ENCODE data around the gene NCAM1.
"Not testable (repeated sequence)": the region's sequence is repeated elsewhere in the genome, so short reads cannot be mapped to it uniquely, and the experiment has no call there.

Gene NCAM1

GRCh38 chr11:113046866-113047265 lies 85.6 kb downstream of the NCAM1 start:
- no peak overlapping the region for H3K4me2 ChIP-seq (ENCODE audit: low read depth, low read length, poor library complexity, severe bottlenecking)
- H3K9me3 ChIP-seq (ENCODE audit: insufficient read depth, low read length) = no peaks in the 10 kb centered on the region
- H3K79me2 ChIP-seq (ENCODE audit: insufficient read depth, low read length) = no peaks in the 10 kb centered on the region
- no peaks in the 10 kb centered on the region for H3K27me3 ChIP-seq (ENCODE audit: low read length)
- no peak overlapping the region for H2AFZ ChIP-seq (ENCODE audit: low read depth, low read length, severe bottlenecking)
- no peaks in the 10 kb centered on the region for H3K36me3 ChIP-seq (ENCODE audit: low read length)
- H3K4me3 ChIP-seq (ENCODE audit: insufficient read depth, low read length, poor library complexity, severe bottlenecking) = no peak overlapping the region
- TF ChIP-seq EZH2phosphoT487 (conservative IDR thresholded peaks at IDR 0.05; ENCODE audit: low read length) = no peak
- TF ChIP-seq CTCF (IDR thresholded peaks at IDR 0.05; ENCODE audit: insufficient read depth, low read length, poor library complexity, severe bottlenecking) = no peak
- H4K20me1 ChIP-seq (ENCODE audit: low read depth, low read length) = no peaks in the 10 kb centered on the region
- no peaks in the 10 kb centered on the region for H3K9me2 ChIP-seq (replicated peaks; ENCODE audit: insufficient read depth, low read length)
- H3K9ac ChIP-seq (ENCODE audit: low read length) = no peak overlapping the region
- no peaks in the 10 kb centered on the region for H3F3A ChIP-seq (ENCODE audit: insufficient read depth)
- H3K27ac ChIP-seq (ENCODE audit: low read depth, low read length) = no peak overlapping the region

- Histone ChIP-seq H3K9ac (ENCODE audit: low read length) (no peak overlapping the region), H3K4me3 (ENCODE audit: insufficient read depth, low read length, poor library complexity, severe bottlenecking) (no peak overlapping the region), H3F3A (ENCODE audit: insufficient read depth) (no peaks in the 10 kb centered on the region), H3K36me3 (ENCODE audit: low read length) (no peaks in the 10 kb centered on the region), H3K9me2 (replicated peaks; ENCODE audit: insufficient read depth, low read length) (no peaks in the 10 kb centered on the region), H3K27ac (ENCODE audit: low read depth, low read length) (no peak overlapping the region), H3K9me3 (ENCODE audit: insufficient read depth, low read length) (no peaks in the 10 kb centered on the region), H4K20me1 (ENCODE audit: low read depth, low read length) (no peaks in the 10 kb centered on the region), H2AFZ (ENCODE audit: low read depth, low read length, severe bottlenecking) (no peak overlapping the region), H3K79me2 (ENCODE audit: insufficient read depth, low read length) (no peaks in the 10 kb centered on the region), H3K4me2 (ENCODE audit: low read depth, low read length, poor library complexity, severe bottlenecking) (no peak overlapping the region), H3K27me3 (ENCODE audit: low read length) (no peaks in the 10 kb centered on the region)
- TF ChIP-seq CTCF (IDR thresholded peaks at IDR 0.05; ENCODE audit: insufficient read depth, low read length, poor library complexity, severe bottlenecking) (no peak), EZH2phosphoT487 (conservative IDR thresholded peaks at IDR 0.05; ENCODE audit: low read length) (no peak)
Observed at GRCh38 chr11:113048820-113049768, 87.9 kb downstream of the NCAM1 start.

GRCh38 chr11:113053042-113053441 lies 91.8 kb downstream of the NCAM1 start:
- not testable (repeated sequence) for H2AFZ ChIP-seq (ENCODE audit: low read depth, low read length, severe bottlenecking); H3K9me2 ChIP-seq (replicated peaks; ENCODE audit: insufficient read depth, low read length); H3K4me3 ChIP-seq (ENCODE audit: insufficient read depth, low read length, poor library complexity, severe bottlenecking); H3K79me2 ChIP-seq (ENCODE audit: insufficient read depth, low read length); H3K36me3 ChIP-seq (ENCODE audit: low read length); H3K4me2 ChIP-seq (ENCODE audit: low read depth, low read length, poor library complexity, severe bottlenecking); H3K9me3 ChIP-seq (ENCODE audit: insufficient read depth, low read length); H3K27ac ChIP-seq (ENCODE audit: low read depth, low read length); H3F3A ChIP-seq (ENCODE audit: insufficient read depth); H3K9ac ChIP-seq (ENCODE audit: low read length); H4K20me1 ChIP-seq (ENCODE audit: low read depth, low read length); H3K27me3 ChIP-seq (ENCODE audit: low read length)

GRCh38 chr11:113057038-113057437 lies 95.8 kb downstream of the NCAM1 start:
- no peak overlapping the region for H3K9ac ChIP-seq (ENCODE audit: low read length)
- H3K27me3 ChIP-seq (ENCODE audit: low read length) = no peaks in the 10 kb centered on the region
- H3K4me3 ChIP-seq (ENCODE audit: insufficient read depth, low read length, poor library complexity, severe bottlenecking) = no peak overlapping the region
- no peaks in the 10 kb centered on the region for H3K9me2 ChIP-seq (replicated peaks; ENCODE audit: insufficient read depth, low read length)
- H3F3A ChIP-seq (ENCODE audit: insufficient read depth) = no peaks in the 10 kb centered on the region
- no peaks in the 10 kb centered on the region for H3K9me3 ChIP-seq (ENCODE audit: insufficient read depth, low read length)
- no peaks in the 10 kb centered on the region for H3K36me3 ChIP-seq (ENCODE audit: low read length)
- no peak overlapping the region for H3K27ac ChIP-seq (ENCODE audit: low read depth, low read length)
- H4K20me1 ChIP-seq (ENCODE audit: low read depth, low read length) = no peaks in the 10 kb centered on the region
- no peak overlapping the region for H2AFZ ChIP-seq (ENCODE audit: low read depth, low read length, severe bottlenecking)
- no peaks in the 10 kb centered on the region for H3K79me2 ChIP-seq (ENCODE audit: insufficient read depth, low read length)
- no peak for TF ChIP-seq EZH2phosphoT487 (conservative IDR thresholded peaks at IDR 0.05; ENCODE audit: low read length)
- no peak for TF ChIP-seq CTCF (IDR thresholded peaks at IDR 0.05; ENCODE audit: insufficient read depth, low read length, poor library complexity, severe bottlenecking)
- H3K4me2 ChIP-seq (ENCODE audit: low read depth, low read length, poor library complexity, severe bottlenecking) = no peak overlapping the region

Measured in SU-DHL-6 (cell line).